ENCODE results near the gene TFPI2. TPM values are rescaled to one million over a fixed set of nuclear protein-coding genes. Genes with fewer than 3 reads are reported as not detected.

TFPI2 gene
- total RNA-seq, 1 donor from 2014 or later = 0.24 TPM

DNA sequence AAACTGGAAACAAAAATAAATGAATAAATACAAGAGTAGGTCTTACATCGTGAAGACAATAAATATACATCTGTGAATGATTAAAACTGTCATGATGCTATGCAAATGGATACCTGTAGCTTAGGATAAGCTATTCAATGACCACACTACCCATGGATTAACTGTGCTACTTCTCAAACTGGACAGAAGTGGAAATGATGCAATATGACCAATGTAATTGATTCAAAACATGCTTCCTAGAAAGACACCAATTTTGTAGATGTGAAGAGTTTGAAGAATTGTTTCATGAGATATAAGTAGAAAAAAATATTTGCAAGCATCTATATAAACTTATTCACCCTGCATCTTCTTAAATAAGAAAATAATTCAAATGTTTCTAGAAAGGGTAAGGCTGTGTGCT is 36.1 kb downstream of the TFPI2 start:
- no peak for ATAC-seq

DNA sequence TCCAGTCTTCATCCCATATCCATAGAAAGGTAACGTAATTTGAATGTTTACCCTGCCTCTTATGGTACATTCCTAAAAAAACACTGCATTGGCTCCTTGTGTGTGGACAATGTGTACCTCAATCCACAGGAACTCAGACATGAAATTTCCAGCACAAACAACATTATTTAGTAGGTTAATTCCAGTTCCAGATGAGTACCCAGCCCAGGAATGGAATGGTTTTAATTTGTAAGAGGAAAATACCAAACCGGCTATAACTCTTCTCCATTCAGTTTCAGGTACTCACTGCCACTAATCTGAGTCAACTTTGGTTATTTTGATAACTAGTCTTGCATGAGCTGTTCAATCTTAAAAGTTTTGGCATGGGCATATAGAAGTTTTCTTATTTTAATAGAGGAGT is 39.0 kb downstream of the TFPI2 start:
- no peak for ATAC-seq

DNA sequence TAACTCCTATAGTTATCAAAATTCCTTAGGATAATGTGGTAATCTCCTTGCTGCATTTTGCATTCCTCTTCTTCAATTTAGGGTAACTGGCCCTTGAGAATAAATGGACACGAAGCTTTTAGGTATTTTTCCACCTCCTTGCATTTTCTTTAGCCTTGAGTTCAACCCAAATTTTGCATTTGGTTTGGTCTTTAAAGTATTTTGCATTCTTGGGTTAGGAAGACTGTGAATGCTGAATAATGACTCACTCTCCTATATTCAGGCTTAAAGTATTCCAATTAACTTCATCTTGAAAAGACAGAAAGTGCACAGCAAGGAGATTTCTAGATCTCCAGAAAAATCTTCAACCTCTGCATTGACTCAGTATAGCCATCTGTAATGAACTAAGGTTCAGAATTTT is 47.3 kb downstream of the TFPI2 start:
- ATAC-seq = no peak

DNA sequence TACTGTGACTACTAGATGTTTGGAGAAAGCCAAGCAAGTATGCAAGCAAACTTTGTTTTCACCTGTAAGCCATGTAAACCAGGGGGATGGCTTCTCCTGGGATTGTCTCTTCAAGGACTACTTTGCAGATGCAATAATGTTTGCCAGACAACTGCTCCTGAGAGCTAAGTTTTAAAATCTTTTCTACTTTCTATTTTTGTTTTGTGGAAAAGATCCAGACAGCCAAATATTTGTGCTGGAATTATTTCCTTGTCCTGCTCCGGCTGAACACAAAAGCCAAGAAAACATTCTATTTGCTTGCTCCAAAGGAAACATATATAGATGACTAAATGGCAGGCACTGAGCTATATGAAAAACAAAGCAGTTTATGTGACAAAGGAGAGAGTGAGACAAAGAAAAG is 51.6 kb downstream of the TFPI2 start:
- ATAC-seq = no peak

DNA sequence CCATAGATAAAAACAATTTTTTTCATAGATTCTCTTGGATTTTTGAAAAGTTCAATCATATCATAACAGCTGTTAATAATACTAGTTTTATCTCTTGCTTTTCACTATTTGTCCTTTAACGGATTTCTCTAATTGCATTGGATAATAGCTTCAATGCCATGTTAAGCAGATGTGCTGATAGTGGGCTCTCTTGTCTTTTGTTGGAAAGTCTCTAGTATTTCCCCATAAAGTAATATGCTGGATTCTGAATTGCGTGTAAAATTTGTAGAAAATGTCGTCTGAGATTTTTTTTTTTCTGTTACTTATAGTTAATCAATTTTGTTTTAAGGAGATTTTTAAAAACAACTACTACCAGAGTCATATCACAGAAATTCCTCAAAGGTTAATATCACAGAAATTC is 53.3 kb downstream of the TFPI2 start:
- no peak for ATAC-seq

DNA sequence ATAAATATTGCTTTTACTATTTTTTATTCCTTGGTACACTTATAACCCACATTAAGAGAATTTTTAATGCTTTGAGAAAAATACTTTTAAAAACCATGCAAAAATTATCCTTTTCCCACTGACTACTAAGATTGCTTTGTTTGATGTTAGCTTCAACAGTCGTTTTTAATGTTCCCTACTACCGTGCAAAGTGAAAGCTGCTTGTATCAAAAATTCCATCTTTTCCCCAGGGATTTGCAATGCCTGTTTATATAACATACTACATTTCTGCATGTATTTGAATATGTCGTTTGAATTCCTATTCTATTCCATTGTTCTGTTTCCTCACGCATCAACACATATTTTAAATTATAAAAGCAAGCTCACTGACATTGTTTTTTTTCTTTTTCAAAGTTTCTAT is 54.4 kb downstream of the TFPI2 start:
- no peak for ATAC-seq

DNA sequence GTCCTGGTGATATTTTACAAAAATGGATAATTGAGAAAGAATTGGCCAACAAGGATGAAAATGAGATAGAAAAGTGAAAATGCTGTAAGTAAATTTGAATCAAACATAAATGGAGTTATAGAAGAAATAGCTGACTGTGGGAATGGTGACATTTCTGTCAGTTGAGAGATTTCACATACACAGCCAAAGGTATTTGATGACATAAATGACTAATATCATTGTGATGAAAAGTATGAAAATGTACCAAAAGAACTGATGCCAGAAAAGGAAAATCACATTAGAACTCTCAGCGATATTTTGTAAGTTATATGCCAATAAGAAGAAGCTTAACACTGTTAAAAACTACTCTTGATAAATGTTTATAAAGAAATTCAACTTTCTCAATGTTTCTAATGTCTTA is 54.9 kb downstream of the TFPI2 start:
- ATAC-seq = no peak

Other genes starting within 250 kb of the TFPI2 start
- gene GNGT1, start 15.8 kb upstream of the TFPI2 start, total RNA-seq = 0.08 TPM
- 1.4 TPM for gene GNG11, start 31.0 kb upstream of the TFPI2 start, total RNA-seq
- gene BET1, start 113.6 kb upstream of the TFPI2 start, total RNA-seq = 12.2 TPM

All from esophagus mucosa (tissue), 1 donor.